Epidermal melanocyte (primary cell): ENCODE measurements around the gene SYNJ1.
A peak's percentile ranks its signal among the peaks of the same experiment; 100 is the strongest.
"Not testable (repeated sequence)": the region's sequence is repeated elsewhere in the genome, so short reads cannot be mapped to it uniquely, and the experiment has no call there.

Experiments
- DNase-seq: peaks from one replicate; pipeline ENCODE4 v3.0.0; 2011; ENCODE audit warnings: low spot score; ENCODE audit not compliant: insufficient read length

Gene SYNJ1

GRCh38 chr21:32612075-32612998, 115.5 kb downstream of the SYNJ1 start, which contains the start of gene CFAP298:
CFAP298 (minus strand) TSS chr21:32612377; CDS start chr21:32612243, 134 bp downstream.
- DNase-seq: peak; percentile 83

- DNase-seq: no peak
Measured at GRCh38 chr21:32611471-32611997, 116.3 kb downstream of the SYNJ1 start.

GRCh38 chr21:32610940-32611339, 116.9 kb downstream of the SYNJ1 start:
- DNase-seq: not testable (repeated sequence)

GRCh38 chr21:32608851-32609250, 119.0 kb downstream of the SYNJ1 start:
- no peak for DNase-seq

GRCh38 chr21:32605469-32605868, 122.3 kb downstream of the SYNJ1 start:
- no peak for DNase-seq

- no peak for DNase-seq
Measured at GRCh38 chr21:32604464-32604863, 123.3 kb downstream of the SYNJ1 start.

GRCh38 chr21:32603131-32603530, 124.7 kb downstream of the SYNJ1 start:
- no peak for DNase-seq

GRCh38 chr21:32602099-32602498, 125.7 kb downstream of the SYNJ1 start:
- no peak for DNase-seq

- DNase-seq: no peak
Measured at GRCh38 chr21:32599526-32599925, 128.3 kb downstream of the SYNJ1 start.

GRCh38 chr21:32599091-32599490, 128.7 kb downstream of the SYNJ1 start:
- DNase-seq: no peak

GRCh38 chr21:32597205-32597604, 130.6 kb downstream of the SYNJ1 start:
- DNase-seq: no peak

- no peak for DNase-seq
Measured at GRCh38 chr21:32595431-32595830, 132.4 kb downstream of the SYNJ1 start.

- no peak for DNase-seq
Measured at GRCh38 chr21:32593690-32594089, 134.1 kb downstream of the SYNJ1 start.

- no peak for DNase-seq
Measured at GRCh38 chr21:32592929-32593502, 134.8 kb downstream of the SYNJ1 start.

GRCh38 chr21:32590130-32590529, 137.7 kb downstream of the SYNJ1 start:
- no peak for DNase-seq

GRCh38 chr21:32587651-32588050, 140.2 kb downstream of the SYNJ1 start:
- no peak for DNase-seq

- no peak for DNase-seq
Measured at GRCh38 chr21:32587120-32587519, 140.7 kb downstream of the SYNJ1 start.

GRCh38 chr21:32585970-32586369, 141.8 kb downstream of the SYNJ1 start:
- no peak for DNase-seq

GRCh38 chr21:32585042-32585710, 142.6 kb downstream of the SYNJ1 start, which contains the start of gene TCP10L:
TCP10L (minus strand) TSS chr21:32585523; CDS start chr21:32584304, 1,219 bp downstream.
- DNase-seq: no peak

GRCh38 chr21:32584472-32584871, 143.3 kb downstream of the SYNJ1 start:
- no peak for DNase-seq

- no peak for DNase-seq
Measured at GRCh38 chr21:32581732-32582131, 146.1 kb downstream of the SYNJ1 start.

- DNase-seq: no peak
Measured at GRCh38 chr21:32580949-32581348, 146.9 kb downstream of the SYNJ1 start.
